Measurements from ENCODE around the gene GPR180.

Gene GPR180

DNA sequence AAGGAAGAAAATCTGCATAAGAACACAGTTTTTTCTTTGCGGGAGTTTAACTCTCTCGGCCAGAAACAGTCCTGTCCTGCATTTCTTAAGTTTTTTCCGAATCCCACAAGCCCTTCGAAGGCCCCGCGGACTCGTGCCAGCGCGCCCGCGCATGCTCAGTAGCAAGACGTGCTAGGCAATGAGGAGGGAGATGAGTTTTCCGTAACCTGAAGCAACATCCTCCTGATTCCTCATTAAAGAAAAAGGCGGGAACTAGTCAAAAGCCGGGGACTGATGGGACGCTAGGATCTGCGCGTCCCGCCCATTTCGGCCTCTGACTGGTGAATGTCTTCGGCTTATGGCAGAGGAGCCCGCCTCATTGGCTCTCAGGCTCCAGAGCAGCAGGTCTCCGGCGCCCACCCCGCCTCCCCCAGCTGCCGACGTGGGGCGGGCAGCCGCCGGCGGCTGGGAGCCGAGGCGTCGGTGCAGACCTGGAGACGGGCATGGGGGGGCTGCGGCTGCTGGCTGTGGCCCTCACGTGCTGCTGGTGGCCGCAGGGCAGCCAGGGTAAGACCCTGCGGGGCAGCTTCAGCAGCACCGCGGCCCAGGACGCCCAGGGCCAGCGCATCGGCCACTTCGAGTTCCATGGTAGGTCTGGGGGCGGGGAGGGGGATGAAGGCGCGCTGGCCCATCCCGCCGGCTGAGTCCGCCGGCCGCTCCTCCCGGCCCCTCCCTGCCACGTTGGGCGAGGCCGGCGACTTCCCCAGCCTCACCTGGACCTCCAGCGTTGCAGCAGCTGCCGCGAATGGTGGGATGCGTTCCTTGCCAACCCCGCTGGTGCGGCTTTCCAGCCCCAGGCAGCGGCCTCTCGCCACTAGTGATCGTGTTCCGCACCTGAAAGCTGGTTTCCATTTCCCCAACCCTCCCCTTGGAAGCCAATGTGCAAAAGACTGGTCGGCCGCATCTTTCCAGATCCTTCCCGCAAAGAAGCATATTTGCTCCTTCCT, at the start of gene GPR180:
GPR180 (plus strand) TSS at position 412 of the 986 bp plus-strand sequence; CDS start at position 483, 71 bp downstream.
- DNase-seq (ENCODE audit: low read depth), result peak; percentile 100

DNA sequence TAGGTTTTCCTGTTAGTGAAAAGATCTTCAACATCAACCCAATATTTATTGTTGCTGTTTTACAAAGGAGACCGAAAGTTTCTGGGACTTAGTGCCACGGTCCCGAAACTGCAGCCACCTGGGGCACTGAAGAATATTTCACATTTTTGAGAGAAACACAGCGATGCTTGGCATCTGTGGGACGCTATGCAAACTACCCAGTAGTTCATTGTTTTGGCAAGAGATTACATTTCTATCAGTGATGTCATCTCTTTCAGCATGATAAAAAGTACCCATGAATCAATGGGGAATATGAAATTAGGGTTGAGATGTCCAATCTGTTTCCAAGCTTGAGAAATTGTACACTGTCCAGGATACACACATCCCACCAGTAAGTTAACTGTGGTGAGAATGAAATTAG, 49.6 kb upstream of the GPR180 start:
- no peak for DNase-seq (ENCODE audit: low read depth)

DNA sequence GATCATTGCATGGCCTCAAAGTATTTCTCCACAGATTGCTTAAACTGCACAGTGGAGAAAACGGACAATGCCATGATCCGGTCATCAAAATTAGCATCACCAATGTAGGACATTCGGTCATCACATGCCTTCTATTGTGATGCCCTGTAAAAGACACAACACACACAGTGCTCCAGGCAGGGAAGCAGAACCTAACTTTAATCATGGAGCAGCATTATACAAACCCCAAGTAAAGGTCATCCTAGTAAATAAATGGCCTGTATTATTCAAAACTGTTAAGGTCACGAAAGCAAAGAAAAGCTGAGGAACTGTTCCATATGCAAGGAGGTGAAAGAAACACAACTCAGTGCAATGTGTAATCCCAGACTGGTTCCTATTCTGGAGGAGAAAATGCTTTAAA, 47.9 kb upstream of the GPR180 start:
- DNase-seq (ENCODE audit: low read depth), result no peak

GRCh38 chr13:94556041-94556440, 45.6 kb upstream of the GPR180 start:
- DNase-seq (ENCODE audit: low read depth), result no peak

GRCh38 chr13:94556621-94557020, 45.0 kb upstream of the GPR180 start:
- DNase-seq (ENCODE audit: low read depth), result no peak

DNA sequence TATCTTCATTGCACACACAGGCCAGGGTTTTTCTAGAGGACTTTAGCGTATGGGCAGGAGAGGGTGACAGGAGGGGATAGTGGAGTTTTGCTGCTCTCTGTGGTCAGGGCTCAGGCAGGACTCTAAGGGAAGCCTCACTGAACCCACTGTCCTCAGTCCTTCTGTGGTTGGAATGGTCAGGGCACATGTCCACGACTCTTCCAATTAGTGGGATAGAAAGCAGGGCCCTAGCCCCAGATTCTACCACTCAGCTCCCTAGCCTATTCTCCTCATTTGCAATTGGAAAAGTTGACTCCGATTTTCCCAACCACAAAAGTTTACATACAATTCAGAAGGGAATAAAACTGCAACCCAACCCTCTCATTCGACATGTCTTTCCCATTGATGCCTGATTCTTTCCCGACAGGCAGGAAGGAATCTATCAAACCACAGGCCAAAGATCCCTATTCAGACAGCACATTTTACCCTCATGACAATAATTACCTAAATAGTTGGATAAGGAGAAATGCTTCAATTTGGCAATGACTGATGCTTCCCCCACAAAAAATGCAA, 43.9 kb upstream of the GPR180 start:
- no peak for DNase-seq (ENCODE audit: low read depth)

- no peak for DNase-seq (ENCODE audit: low read depth)
Measured at GRCh38 chr13:94558716-94559115, 42.9 kb upstream of the GPR180 start.

DNA sequence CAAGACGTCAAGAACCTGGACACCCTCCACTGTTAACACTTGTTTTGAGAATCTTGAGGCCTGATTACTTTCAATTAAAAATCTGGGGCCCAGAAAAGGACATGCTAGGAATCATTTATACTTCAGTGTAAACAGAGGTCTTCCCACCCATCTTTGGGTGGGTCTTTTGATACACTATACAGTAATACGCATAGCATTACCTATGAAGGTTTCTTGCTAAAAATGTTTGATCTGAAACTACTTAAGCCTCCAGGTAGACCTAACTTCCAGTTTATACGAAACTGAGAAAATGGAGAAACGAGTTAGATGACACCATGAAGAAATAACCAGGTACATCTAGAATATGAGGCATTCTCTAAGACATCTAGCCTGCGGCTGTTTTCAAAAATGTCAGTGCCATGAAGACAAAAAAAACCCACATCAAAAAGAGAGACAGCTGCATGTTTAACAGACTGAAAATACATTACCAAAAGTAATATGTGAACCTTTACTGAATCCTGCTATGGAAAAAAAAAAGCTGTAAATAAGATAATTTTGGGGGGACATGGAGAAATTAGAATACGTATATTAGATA, 42.3 kb upstream of the GPR180 start:
- DNase-seq (ENCODE audit: low read depth), result no peak

DNA sequence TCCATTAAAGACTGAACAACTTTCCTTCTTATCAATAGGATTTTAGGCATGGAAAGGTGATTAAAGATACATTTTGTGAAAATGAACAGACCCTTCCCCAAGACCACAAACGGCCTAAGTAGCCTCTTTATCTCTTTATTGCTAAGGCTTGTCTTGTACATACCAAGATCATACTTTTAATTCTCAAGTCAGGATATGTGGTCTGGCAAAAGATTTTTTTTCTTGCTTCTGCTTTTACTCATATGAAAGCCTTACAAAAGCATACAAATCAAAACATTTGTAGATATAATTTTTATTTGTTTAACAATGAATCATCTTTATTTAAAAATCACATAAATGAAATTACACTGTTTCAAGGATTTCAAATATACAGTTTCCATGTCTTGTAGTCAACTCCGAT, 41.5 kb upstream of the GPR180 start:
- no peak for DNase-seq (ENCODE audit: low read depth)

- DNase-seq (ENCODE audit: low read depth), result no peak
Measured at GRCh38 chr13:94561126-94561525, 40.5 kb upstream of the GPR180 start.

- no peak for DNase-seq (ENCODE audit: low read depth)
Measured at GRCh38 chr13:94567581-94567980, 34.1 kb upstream of the GPR180 start.

GRCh38 chr13:94568443-94568842, 33.2 kb upstream of the GPR180 start:
- DNase-seq (ENCODE audit: low read depth), result no peak

DNA sequence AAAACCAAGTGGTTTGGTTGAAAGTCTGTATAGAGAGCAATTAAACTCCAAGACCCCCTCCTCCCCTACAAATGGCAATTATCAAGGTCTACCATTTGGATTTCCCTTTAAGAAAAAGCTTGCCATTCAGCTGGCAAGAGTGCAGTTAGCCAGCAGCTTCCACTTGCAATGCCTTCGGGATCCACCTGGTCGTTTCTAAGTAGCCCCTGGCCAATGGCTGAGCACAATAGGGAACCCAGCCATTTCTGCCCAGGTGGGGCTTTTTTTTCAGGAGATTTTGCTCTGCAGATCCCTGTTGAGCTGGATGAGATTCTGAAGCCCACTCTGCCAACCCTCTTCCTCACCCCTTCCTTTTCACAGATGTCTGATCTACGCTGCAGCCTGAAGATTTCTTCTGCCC, 32.0 kb upstream of the GPR180 start:
- no peak for DNase-seq (ENCODE audit: low read depth)

- no peak for DNase-seq (ENCODE audit: low read depth)
Measured at GRCh38 chr13:94579063-94579462, 22.6 kb upstream of the GPR180 start.

DNA sequence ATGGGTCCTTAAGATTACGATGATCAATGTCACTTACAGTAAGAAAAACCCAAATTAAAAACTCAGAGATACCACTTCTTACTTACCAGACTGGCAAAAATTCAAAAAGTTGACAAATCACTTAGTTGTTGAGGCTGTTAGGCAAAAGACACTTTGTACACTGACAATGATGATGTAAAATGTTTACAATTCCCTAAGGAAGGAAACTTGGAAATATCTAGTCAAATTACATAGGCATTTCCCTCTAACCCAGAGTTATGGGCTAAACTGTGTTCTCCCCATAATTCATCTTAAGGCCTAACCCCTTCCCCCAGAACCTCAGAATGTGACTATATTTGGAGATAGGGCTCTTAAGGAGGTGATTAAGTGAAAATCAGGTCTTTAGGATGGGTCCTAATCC, 17.7 kb upstream of the GPR180 start:
- peak; percentile 19 for DNase-seq (ENCODE audit: low read depth)

- no peak for DNase-seq (ENCODE audit: low read depth)
Measured at GRCh38 chr13:94585543-94586101, 16.0 kb upstream of the GPR180 start.

GRCh38 chr13:94586371-94586770, 15.3 kb upstream of the GPR180 start:
- no peak for DNase-seq (ENCODE audit: low read depth)

DNA sequence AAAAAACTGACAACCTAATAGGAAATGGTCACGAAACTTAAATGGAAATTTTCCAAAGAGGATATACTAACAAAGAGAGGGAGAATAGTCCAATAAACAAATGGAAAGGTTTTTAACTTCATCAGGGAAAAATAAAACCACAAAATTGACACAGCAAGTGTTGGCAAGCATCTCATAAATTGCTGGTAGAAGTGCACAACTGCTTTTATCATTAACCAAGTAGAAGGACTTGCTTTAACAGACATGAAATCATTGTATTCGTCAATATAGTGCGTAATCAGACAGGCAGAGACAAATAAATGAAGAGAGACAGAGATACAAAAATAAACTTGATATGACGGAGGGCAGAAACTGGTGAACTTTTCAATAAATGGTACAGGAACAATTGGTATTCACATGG, 13.1 kb upstream of the GPR180 start:
- no peak for DNase-seq (ENCODE audit: low read depth)

- DNase-seq (ENCODE audit: low read depth), result no peak
Measured at GRCh38 chr13:94590744-94591143, 10.9 kb upstream of the GPR180 start.

DNA sequence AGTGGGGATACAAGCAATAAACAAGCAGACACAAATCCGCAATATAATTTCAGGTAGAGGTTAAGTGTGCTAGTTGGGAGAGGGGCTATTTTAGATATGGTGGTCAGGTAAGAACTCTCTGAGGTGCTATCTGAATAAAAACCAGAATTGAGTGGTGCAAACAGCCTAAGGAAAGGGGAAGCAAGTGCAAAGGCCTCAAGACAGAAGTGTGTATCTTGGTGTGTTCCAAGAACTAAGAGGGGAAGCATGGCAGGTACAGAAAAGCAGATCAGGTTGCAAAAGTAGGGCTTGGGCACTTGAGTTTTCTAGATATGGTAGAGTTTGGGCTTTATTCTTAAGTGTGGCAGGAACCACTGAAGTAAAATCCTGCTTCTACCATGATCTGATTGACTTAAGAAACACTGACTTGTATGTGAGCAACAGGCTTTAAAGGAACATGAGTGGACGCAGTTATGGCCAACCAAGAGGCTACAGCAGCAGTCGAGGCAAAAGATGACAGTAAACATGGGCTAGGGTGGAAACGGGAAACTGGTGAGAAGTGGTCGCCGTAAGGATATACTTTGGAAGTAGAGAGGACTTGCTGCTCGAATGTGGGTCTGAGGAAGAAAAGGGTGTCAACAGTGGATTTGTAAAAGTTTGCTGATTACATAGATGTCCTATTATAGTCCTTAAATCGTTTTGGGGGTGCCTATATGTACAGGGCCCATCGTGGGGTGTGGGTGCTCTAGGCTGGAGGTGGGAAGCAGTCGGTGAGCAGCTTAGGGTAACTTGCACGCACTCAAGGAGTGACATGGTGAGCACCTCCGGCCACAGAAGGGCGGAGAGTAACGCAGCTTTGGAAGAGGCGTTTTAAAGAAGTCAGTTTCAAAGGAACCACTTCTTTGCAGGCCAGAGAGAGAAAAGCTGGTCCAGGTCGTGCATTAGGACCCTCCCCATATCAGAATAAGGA, 6.4 kb upstream of the GPR180 start:
- peak; percentile 49 for DNase-seq (ENCODE audit: low read depth)

DNA sequence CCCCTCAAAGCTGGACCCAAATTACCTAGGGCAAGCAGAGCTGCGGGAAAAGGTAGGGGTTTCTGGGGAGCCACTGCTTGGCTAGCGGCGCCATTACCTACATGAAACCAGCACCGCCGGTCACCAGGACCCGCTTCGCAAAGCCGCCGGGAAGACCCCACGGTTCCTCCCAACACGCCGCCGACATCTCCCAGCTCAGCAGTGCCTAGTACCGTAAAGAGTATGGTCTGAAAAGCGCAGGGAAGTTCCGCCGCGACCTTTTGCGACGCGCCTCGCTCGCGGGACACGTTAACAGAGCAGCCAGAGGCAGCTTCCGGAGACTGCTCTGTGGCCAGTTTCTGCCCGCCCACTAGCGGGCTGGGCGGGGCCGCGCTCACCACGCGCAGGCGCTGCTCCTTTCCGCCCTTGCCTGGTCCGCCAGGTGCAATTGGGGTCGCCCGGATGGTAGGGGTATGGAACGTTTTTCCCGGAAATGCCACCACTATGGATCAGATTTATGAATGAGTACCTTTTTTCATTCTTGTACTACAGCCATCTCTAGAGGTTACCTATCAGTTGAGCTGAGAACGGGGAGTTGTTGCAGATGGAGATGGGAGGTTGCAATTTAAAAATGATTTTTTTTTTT, 5.6 kb upstream of the GPR180 start, which contains the start of gene TGDS:
TGDS (minus strand) TSS at position 203 of the 625 bp plus-strand sequence; CDS start at position 187, 16 bp downstream.
- DNase-seq (ENCODE audit: low read depth), result peak; percentile 94
